ENCODE measurements around the gene PRRC2A. TPM values are rescaled to one million over a fixed set of nuclear protein-coding genes. Genes with fewer than 3 reads are reported as not detected.

Gene PRRC2A
- polyA plus RNA-seq, 1 donor from 2014 or later, result 39.9 TPM

GRCh38 chr6:31643818-31644454 is 23.4 kb downstream of the PRRC2A start:
- no peaks in the 10 kb centered on the region for H4K20me1 ChIP-seq (ENCODE audit: insufficient read depth)
- no peaks in the 10 kb centered on the region for H3K36me3 ChIP-seq (ENCODE audit: insufficient read depth, low read length)
- no peak overlapping the region for H3K27ac ChIP-seq (ENCODE audit: low read length)
- H3K9ac ChIP-seq (ENCODE audit: low read length), result no peak overlapping the region
- H3F3A ChIP-seq (ENCODE audit: insufficient read depth, low read length, poor library complexity, severe bottlenecking), result no peaks in the 10 kb centered on the region
- no peak overlapping the region for H2AFZ ChIP-seq (ENCODE audit: low read depth, low read length)
- H3K9me2 ChIP-seq (ENCODE audit: insufficient read depth, low read length), result no peaks in the 10 kb centered on the region
- H3K27me3 ChIP-seq (ENCODE audit: insufficient read depth, low read depth, low read length), result no peaks in the 10 kb centered on the region
- H3K4me2 ChIP-seq (ENCODE audit: low read length), result no peak overlapping the region
- no peak for TF ChIP-seq EP300 (conservative IDR thresholded peaks at IDR 0.05; ENCODE audit: poor library complexity, severe bottlenecking)
- no peak for TF ChIP-seq POLR2AphosphoS5 (IDR thresholded peaks at IDR 0.05)
- TF ChIP-seq SMC3 (conservative IDR thresholded peaks at IDR 0.05; ENCODE audit: poor library complexity), result no peak
- TF ChIP-seq MXI1 (conservative IDR thresholded peaks at IDR 0.05; ENCODE audit: poor library complexity, severe bottlenecking), result no peak
- no peak for TF ChIP-seq REST (IDR thresholded peaks at IDR 0.05; ENCODE audit: borderline replicate concordance)
- TF ChIP-seq EZH2 (IDR thresholded peaks at IDR 0.05; ENCODE audit: borderline replicate concordance, insufficient read depth, low read length, poor library complexity, severe bottlenecking), result no peak
- no peak for TF ChIP-seq TAF1 (IDR thresholded peaks at IDR 0.05; ENCODE audit: low read depth)
- TF ChIP-seq CTCF (IDR thresholded peaks at IDR 0.05; ENCODE audit: poor library complexity, severe bottlenecking), result no peak
- TF ChIP-seq RAD21 (conservative IDR thresholded peaks at IDR 0.05), result no peak
- H3K4me3 ChIP-seq (ENCODE audit: low read length), result no peak overlapping the region
- peaks cover 3% of the 10 kb centered on the region for H3K79me2 ChIP-seq (replicated peaks; ENCODE audit: insufficient read depth, low read length)
- H3K9me3 ChIP-seq (ENCODE audit: low read length), result no peaks in the 10 kb centered on the region

GRCh38 chr6:31645325-31645724 is 24.8 kb downstream of the PRRC2A start:
- H3K27ac ChIP-seq (ENCODE audit: low read length), result no peak overlapping the region
- H3K27me3 ChIP-seq (ENCODE audit: insufficient read depth, low read depth, low read length), result no peaks in the 10 kb centered on the region
- no peak for TF ChIP-seq REST (IDR thresholded peaks at IDR 0.05; ENCODE audit: borderline replicate concordance)
- TF ChIP-seq SMC3 (conservative IDR thresholded peaks at IDR 0.05; ENCODE audit: poor library complexity), result no peak
- TF ChIP-seq CTCF (IDR thresholded peaks at IDR 0.05; ENCODE audit: poor library complexity, severe bottlenecking), result no peak
- TF ChIP-seq POLR2AphosphoS5 (IDR thresholded peaks at IDR 0.05), result no peak
- no peak for TF ChIP-seq MXI1 (conservative IDR thresholded peaks at IDR 0.05; ENCODE audit: poor library complexity, severe bottlenecking)
- TF ChIP-seq TAF1 (IDR thresholded peaks at IDR 0.05; ENCODE audit: low read depth), result no peak
- no peak for TF ChIP-seq EP300 (conservative IDR thresholded peaks at IDR 0.05; ENCODE audit: poor library complexity, severe bottlenecking)
- no peak for TF ChIP-seq RAD21 (conservative IDR thresholded peaks at IDR 0.05)
- no peak for TF ChIP-seq EZH2 (IDR thresholded peaks at IDR 0.05; ENCODE audit: borderline replicate concordance, insufficient read depth, low read length, poor library complexity, severe bottlenecking)
- H3K4me3 ChIP-seq (ENCODE audit: low read length), result no peak overlapping the region
- H3K4me2 ChIP-seq (ENCODE audit: low read length), result no peak overlapping the region
- no peaks in the 10 kb centered on the region for H3K9me2 ChIP-seq (ENCODE audit: insufficient read depth, low read length)
- H4K20me1 ChIP-seq (ENCODE audit: insufficient read depth), result no peaks in the 10 kb centered on the region
- no peaks in the 10 kb centered on the region for H3K36me3 ChIP-seq (ENCODE audit: insufficient read depth, low read length)
- H3F3A ChIP-seq (ENCODE audit: insufficient read depth, low read length, poor library complexity, severe bottlenecking), result no peaks in the 10 kb centered on the region
- H3K9ac ChIP-seq (ENCODE audit: low read length), result no peak overlapping the region
- no peaks in the 10 kb centered on the region for H3K9me3 ChIP-seq (ENCODE audit: low read length)
- H3K79me2 ChIP-seq (replicated peaks; ENCODE audit: insufficient read depth, low read length), result peaks cover 17% of the 10 kb centered on the region
- H2AFZ ChIP-seq (ENCODE audit: low read depth, low read length), result no peak overlapping the region

All from neural cell (in vitro differentiated cells).